ENCODE data around the gene LRP1-AS. TPM values are rescaled to one million over a fixed set of nuclear protein-coding genes. Genes with fewer than 3 reads are reported as not detected.
A peak's percentile ranks its signal among the peaks of the same experiment; 100 is the strongest.

The LRP1-AS gene
- total and polyA plus RNA-seq, 10 of the 15 experiments (the other 5 are each of a cell fraction or from before 2014, with no cell fraction given), result not detected

DNA sequence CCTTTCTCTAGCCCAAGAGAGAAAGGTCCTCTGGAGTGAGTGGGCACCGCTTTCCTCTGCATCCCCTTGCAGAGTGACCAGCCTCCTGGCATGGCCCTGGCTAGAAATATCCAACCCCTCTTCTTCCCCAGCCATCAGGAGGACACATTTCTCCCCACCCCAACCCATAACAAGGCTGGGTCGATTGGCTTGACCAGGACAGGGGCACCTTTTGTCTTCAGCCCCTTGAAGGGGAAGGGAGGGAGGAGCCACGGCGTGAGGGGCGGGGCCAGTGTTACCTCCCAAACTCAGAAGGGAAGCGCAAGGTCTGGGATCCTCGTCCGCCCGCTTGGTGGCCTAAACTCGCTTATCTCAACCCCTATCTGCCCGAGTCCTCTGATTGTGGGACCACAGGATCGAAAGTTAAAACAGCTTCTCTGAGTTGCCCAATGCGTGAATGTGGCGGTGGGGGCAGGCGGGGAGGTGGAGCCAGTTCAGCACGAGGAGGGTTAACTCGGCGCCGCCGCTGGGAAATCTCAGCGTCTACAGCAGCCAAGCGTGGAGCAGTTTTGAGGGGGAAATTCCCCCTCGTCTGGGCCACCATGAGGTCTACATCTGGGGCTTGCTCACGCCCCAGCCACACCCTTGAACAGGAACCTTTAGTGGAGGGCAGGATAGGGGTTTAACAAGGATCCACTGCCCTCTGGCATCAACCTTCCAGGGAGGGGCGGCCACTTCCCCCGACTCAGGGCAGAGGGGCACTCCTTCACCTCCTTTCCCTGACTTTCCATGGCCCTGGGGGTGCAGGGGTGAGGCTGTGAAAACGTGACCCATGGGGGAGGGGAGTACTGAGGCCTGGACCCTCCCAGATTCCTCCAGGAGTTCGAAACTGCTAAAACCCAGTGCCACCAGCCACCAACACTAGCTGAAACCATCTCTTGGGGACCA, 37.1 kb downstream of the LRP1-AS start (continued):
- no peak for TF ChIP-seq POLR2AphosphoS2 (IDR thresholded peaks at IDR 0.05; ENCODE audit: low read depth, low read length)
- no peak for TF ChIP-seq BCLAF1 (IDR thresholded peaks at IDR 0.05)
- TF ChIP-seq GATAD2B (conservative IDR thresholded peaks at IDR 0.05; ENCODE audit: low read depth), result peak; percentile 14; the same call in 1 of the 2 replicates
- no peak for TF ChIP-seq SIX5 (IDR thresholded peaks at IDR 0.05; ENCODE audit: low read depth, low read length, severe bottlenecking)
- TF ChIP-seq IKZF2 (IDR thresholded peaks at IDR 0.05), result no peak; a peak in 1 of 4 replicates
- TF ChIP-seq POU2F2 (IDR thresholded peaks at IDR 0.05; ENCODE audit: borderline replicate concordance, low read depth, low read length), result peak; percentile 33; the same call in 1 of the 3 replicates
- TF ChIP-seq NR2C1 (IDR thresholded peaks at IDR 0.05), result no peak
- TF ChIP-seq, protein P1, sequence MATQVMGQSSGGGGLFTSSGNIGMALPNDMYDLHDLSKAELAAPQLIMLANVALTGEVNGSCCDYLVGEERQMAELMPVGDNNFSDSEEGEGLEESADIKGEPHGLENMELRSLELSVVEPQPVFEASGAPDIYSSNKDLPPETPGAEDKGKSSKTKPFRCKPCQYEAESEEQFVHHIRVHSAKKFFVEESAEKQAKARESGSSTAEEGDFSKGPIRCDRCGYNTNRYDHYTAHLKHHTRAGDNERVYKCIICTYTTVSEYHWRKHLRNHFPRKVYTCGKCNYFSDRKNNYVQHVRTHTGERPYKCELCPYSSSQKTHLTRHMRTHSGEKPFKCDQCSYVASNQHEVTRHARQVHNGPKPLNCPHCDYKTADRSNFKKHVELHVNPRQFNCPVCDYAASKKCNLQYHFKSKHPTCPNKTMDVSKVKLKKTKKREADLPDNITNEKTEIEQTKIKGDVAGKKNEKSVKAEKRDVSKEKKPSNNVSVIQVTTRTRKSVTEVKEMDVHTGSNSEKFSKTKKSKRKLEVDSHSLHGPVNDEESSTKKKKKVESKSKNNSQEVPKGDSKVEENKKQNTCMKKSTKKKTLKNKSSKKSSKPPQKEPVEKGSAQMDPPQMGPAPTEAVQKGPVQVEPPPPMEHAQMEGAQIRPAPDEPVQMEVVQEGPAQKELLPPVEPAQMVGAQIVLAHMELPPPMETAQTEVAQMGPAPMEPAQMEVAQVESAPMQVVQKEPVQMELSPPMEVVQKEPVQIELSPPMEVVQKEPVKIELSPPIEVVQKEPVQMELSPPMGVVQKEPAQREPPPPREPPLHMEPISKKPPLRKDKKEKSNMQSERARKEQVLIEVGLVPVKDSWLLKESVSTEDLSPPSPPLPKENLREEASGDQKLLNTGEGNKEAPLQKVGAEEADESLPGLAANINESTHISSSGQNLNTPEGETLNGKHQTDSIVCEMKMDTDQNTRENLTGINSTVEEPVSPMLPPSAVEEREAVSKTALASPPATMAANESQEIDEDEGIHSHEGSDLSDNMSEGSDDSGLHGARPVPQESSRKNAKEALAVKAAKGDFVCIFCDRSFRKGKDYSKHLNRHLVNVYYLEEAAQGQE (IDR thresholded peaks at IDR 0.05; ENCODE audit: low read depth, low read length), result no peak
- TF ChIP-seq SMAD1 (IDR thresholded peaks at IDR 0.05; ENCODE audit: low read depth, partially characterized antibody), result no peak
- TF ChIP-seq, protein P2, sequence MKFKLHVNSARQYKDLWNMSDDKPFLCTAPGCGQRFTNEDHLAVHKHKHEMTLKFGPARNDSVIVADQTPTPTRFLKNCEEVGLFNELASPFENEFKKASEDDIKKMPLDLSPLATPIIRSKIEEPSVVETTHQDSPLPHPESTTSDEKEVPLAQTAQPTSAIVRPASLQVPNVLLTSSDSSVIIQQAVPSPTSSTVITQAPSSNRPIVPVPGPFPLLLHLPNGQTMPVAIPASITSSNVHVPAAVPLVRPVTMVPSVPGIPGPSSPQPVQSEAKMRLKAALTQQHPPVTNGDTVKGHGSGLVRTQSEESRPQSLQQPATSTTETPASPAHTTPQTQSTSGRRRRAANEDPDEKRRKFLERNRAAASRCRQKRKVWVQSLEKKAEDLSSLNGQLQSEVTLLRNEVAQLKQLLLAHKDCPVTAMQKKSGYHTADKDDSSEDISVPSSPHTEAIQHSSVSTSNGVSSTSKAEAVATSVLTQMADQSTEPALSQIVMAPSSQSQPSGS (IDR thresholded peaks at IDR 0.05; ENCODE audit: low read length), result no peak
- TF ChIP-seq CHD1 (IDR thresholded peaks at IDR 0.05; ENCODE audit: low read depth, low read length), result no peak
- TF ChIP-seq CREM (IDR thresholded peaks at IDR 0.05; ENCODE audit: low read depth), result no peak
- peak; percentile 44; the same call in 1 of the 2 replicates for TF ChIP-seq EED (IDR thresholded peaks at IDR 0.05; ENCODE audit: low read depth)
- TF ChIP-seq NBN (IDR thresholded peaks at IDR 0.05), result no peak
- no peak for TF ChIP-seq ZNF622 (IDR thresholded peaks at IDR 0.05)
- TF ChIP-seq, protein P3, sequence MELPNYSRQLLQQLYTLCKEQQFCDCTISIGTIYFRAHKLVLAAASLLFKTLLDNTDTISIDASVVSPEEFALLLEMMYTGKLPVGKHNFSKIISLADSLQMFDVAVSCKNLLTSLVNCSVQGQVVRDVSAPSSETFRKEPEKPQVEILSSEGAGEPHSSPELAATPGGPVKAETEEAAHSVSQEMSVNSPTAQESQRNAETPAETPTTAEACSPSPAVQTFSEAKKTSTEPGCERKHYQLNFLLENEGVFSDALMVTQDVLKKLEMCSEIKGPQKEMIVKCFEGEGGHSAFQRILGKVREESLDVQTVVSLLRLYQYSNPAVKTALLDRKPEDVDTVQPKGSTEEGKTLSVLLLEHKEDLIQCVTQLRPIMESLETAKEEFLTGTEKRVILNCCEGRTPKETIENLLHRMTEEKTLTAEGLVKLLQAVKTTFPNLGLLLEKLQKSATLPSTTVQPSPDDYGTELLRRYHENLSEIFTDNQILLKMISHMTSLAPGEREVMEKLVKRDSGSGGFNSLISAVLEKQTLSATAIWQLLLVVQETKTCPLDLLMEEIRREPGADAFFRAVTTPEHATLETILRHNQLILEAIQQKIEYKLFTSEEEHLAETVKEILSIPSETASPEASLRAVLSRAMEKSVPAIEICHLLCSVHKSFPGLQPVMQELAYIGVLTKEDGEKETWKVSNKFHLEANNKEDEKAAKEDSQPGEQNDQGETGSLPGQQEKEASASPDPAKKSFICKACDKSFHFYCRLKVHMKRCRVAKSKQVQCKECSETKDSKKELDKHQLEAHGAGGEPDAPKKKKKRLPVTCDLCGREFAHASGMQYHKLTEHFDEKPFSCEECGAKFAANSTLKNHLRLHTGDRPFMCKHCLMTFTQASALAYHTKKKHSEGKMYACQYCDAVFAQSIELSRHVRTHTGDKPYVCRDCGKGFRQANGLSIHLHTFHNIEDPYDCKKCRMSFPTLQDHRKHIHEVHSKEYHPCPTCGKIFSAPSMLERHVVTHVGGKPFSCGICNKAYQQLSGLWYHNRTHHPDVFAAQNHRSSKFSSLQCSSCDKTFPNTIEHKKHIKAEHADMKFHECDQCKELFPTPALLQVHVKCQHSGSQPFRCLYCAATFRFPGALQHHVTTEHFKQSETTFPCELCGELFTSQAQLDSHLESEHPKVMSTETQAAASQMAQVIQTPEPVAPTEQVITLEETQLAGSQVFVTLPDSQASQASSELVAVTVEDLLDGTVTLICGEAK (IDR thresholded peaks at IDR 0.05; ENCODE audit: borderline replicate concordance), result no peak
- 0 out of 2 replicates have a peak, but pooled peaks have one; percentile 35 for TF ChIP-seq SMARCA5 (IDR thresholded peaks at IDR 0.05)
- TF ChIP-seq NFYB (IDR thresholded peaks at IDR 0.05; ENCODE audit: insufficient read depth, low read depth, low read length), result no peak

All from GM12878 (cell line).